Hepatocyte (in vitro differentiated cells): ENCODE measurements around the gene CXCL8. TPM values are rescaled to one million over a fixed set of nuclear protein-coding genes. Genes with fewer than 3 reads are reported as not detected.

Experiments used
- DNase-seq: peaks from one replicate; pipeline ENCODE4 v3.0.0-alpha.2; 2016; ENCODE audit warnings: low spot score
- H2AFZ ChIP-seq: fragments of 200-600 bp; sonication (generic); 2 replicates; pipeline ENCODE4 v1.6.0; 2016; ENCODE audit warnings: antibody characterized with exemption, mild to moderate bottlenecking
- H3K27ac ChIP-seq: fragments of 200-600 bp; sonication (generic); 2 replicates; pipeline ENCODE4 v1.5.1; 2016; ENCODE audit warnings: mild to moderate bottlenecking
- H3K27me3 ChIP-seq: fragments of 200-600 bp; sonication (generic); 2 replicates; pipeline ENCODE4 v1.6.1; 2016
- H3K36me3 ChIP-seq: fragments of 200-600 bp; sonication (generic); replicated peaks from 2 replicates; pipeline ENCODE4 v1.5.1; 2016; ENCODE audit warnings: low read depth; ENCODE audit not compliant: insufficient read depth
- H3K4me1 ChIP-seq: fragments of 200-600 bp; sonication (generic); 2 replicates; pipeline ENCODE4 v1.5.1; 2016; ENCODE audit warnings: mild to moderate bottlenecking, moderate library complexity; ENCODE audit not compliant: insufficient read depth
- H3K4me2 ChIP-seq: fragments of 200-600 bp; sonication (generic); 2 replicates; pipeline ENCODE4 v1.6.0; 2016
- H3K4me3 ChIP-seq: fragments of 200-600 bp; sonication (generic); 2 replicates; pipeline ENCODE4 v1.5.1; 2016; ENCODE audit warnings: mild to moderate bottlenecking
- H3K79me2 ChIP-seq: fragments of 200-600 bp; sonication (generic); 2 replicates; pipeline ENCODE4 v1.6.0; 2017; ENCODE audit warnings: mild to moderate bottlenecking
- H3K9me2 ChIP-seq: fragments of 200-600 bp; sonication (generic); replicated peaks from 2 replicates; pipeline ENCODE4 v1.6.0; 2017; ENCODE audit warnings: mild to moderate bottlenecking; ENCODE audit not compliant: insufficient read depth
- H3K9me3 ChIP-seq: fragments of 200-600 bp; sonication (generic); 2 replicates; pipeline ENCODE4 v1.5.1; 2016; ENCODE audit warnings: low read depth, mild to moderate bottlenecking
- H4K20me1 ChIP-seq: fragments of 200-600 bp; sonication (generic); 2 replicates; pipeline ENCODE4 v1.6.0; 2016; ENCODE audit warnings: mild to moderate bottlenecking; ENCODE audit not compliant: insufficient read depth, poor library complexity, severe bottlenecking
- CTCF ChIP-seq: fragments of 200-600 bp; sonication (generic); IDR thresholded peaks from 2 replicates; pipeline ENCODE4 v1.5.1; 2016; ENCODE audit warnings: antibody characterized with exemption, mild to moderate bottlenecking; ENCODE audit not compliant: poor library complexity
- EZH2 ChIP-seq: fragments of 200-600 bp; sonication (generic); IDR thresholded peaks from 2 replicates; pipeline ENCODE4 v1.6.1; 2016; ENCODE audit warnings: antibody characterized with exemption, mild to moderate bottlenecking, borderline replicate concordance
- EZH2phosphoT487 ChIP-seq: fragments of 200-600 bp; sonication (generic); IDR thresholded peaks from one replicate; pipeline ENCODE4 v1.6.1; 2018; ENCODE audit warnings: antibody characterized with exemption, mild to moderate bottlenecking, low read depth, moderate library complexity; ENCODE audit not compliant: unreplicated experiment, severe bottlenecking
- WGBS: methylation state at CpG from one replicate; pipeline ENCODE4 v1.1.6; 2016; ENCODE audit warnings: low lambda C conversion rate; ENCODE audit errors: missing lambda C conversion rate; 5-methylcytosine and 5-hydroxymethylcytosine counted together
- polyA plus RNA-seq: library from polyadenylated mRNA; unstranded; fragments of >200 nt; fragmentation: Nextera tagmentation; extraction: Ambion mirVana; gene quantifications from 2 replicates; pipeline ENCODE4 v1.2.1, GENCODE V29; 2016
- total RNA-seq: library from RNA; depleted of rRNA; stranded (reverse); fragments of >200 nt; gene quantifications from 2 replicates; pipeline ENCODE4 v1.2.3, GENCODE V29; 2014

The CXCL8 gene
- total and polyA plus RNA-seq, 2 experiments from 2014 or later: 21.6 to 43.9 TPM

- Histone ChIP-seq H3K27me3 (no peaks in the 10 kb centered on the region), H3K4me2 (no peak overlapping the region), H3K27ac (no peak overlapping the region), H2AFZ (no peak overlapping the region), H3K9me2 (no peaks in the 10 kb centered on the region), H3K9me3 (no peaks in the 10 kb centered on the region), H3K36me3 (no peaks in the 10 kb centered on the region), H4K20me1 (no peaks in the 10 kb centered on the region), H3K4me1 (no peaks in the 10 kb centered on the region), H3K4me3 (no peak overlapping the region), H3K79me2 (no peaks in the 10 kb centered on the region)
- no peak for TF ChIP-seq EZH2
- no peak for TF ChIP-seq EZH2phosphoT487
- no peak for TF ChIP-seq CTCF
- WGBS: 88% methylated on average over 3 of the region's 3 CpGs
- DNase-seq: no peak
Measured at GRCh38 chr4:73710094-73710493, 30.3 kb upstream of the CXCL8 start.

GRCh38 chr4:73711989-73712388, 28.4 kb upstream of the CXCL8 start:
- DNase-seq: no peak
- Histone ChIP-seq H3K79me2 (no peaks in the 10 kb centered on the region), H3K4me3 (no peak overlapping the region), H3K4me2 (no peak overlapping the region), H3K27me3 (no peaks in the 10 kb centered on the region), H3K9me3 (no peaks in the 10 kb centered on the region), H3K9me2 (no peaks in the 10 kb centered on the region), H3K4me1 (no peaks in the 10 kb centered on the region), H3K27ac (no peak overlapping the region), H2AFZ (no peak overlapping the region), H3K36me3 (no peaks in the 10 kb centered on the region), H4K20me1 (no peaks in the 10 kb centered on the region)
- 79% methylated on average over 2 of the region's 2 CpGs for WGBS
- no peak for TF ChIP-seq CTCF
- no peak for TF ChIP-seq EZH2phosphoT487
- TF ChIP-seq EZH2: no peak

- no peak overlapping the region for H3K27ac ChIP-seq
- TF ChIP-seq EZH2phosphoT487 (no peak), EZH2 (no peak), CTCF (no peak)
- no peaks in the 10 kb centered on the region for H3K9me3 ChIP-seq
- no peaks in the 10 kb centered on the region for H3K27me3 ChIP-seq
- WGBS: 96% methylated on average over 3 of the region's 3 CpGs
- no peaks in the 10 kb centered on the region for H3K36me3 ChIP-seq
- DNase-seq: no peak
- no peaks in the 10 kb centered on the region for H3K9me2 ChIP-seq
- H4K20me1 ChIP-seq: no peaks in the 10 kb centered on the region
- no peaks in the 10 kb centered on the region for H3K4me1 ChIP-seq
- H2AFZ ChIP-seq: no peak overlapping the region
- H3K4me2 ChIP-seq: no peak overlapping the region
- H3K79me2 ChIP-seq: no peaks in the 10 kb centered on the region
- H3K4me3 ChIP-seq: no peak overlapping the region
Measured at GRCh38 chr4:73713650-73714049, 26.7 kb upstream of the CXCL8 start.

GRCh38 chr4:73714647-73715046, 25.7 kb upstream of the CXCL8 start:
- TF ChIP-seq CTCF (no peak), EZH2 (no peak), EZH2phosphoT487 (no peak)

More at GRCh38 chr4:73714647-73715046, 25.7 kb upstream of the CXCL8 start:
- no peaks in the 10 kb centered on the region for H3K36me3 ChIP-seq
- H3K4me3 ChIP-seq: no peak overlapping the region
- no peak for DNase-seq
- no peak overlapping the region for H3K27ac ChIP-seq
- H3K4me2 ChIP-seq: no peak overlapping the region
- no peak overlapping the region for H2AFZ ChIP-seq
- no peaks in the 10 kb centered on the region for H3K4me1 ChIP-seq
- 92% methylated on average over 2 of the region's 2 CpGs for WGBS
- no peaks in the 10 kb centered on the region for H3K9me3 ChIP-seq
- H3K9me2 ChIP-seq: no peaks in the 10 kb centered on the region
- no peaks in the 10 kb centered on the region for H4K20me1 ChIP-seq
- H3K79me2 ChIP-seq: no peaks in the 10 kb centered on the region
- H3K27me3 ChIP-seq: no peaks in the 10 kb centered on the region
